K562 (cell line): ENCODE data around the gene ZNF502. TPM values are rescaled to one million over a fixed set of nuclear protein-coding genes. Genes with fewer than 3 reads are reported as not detected.

Source experiments
- polyA plus RNA-seq, 8 experiments: library from polyadenylated mRNA; depleted of rRNA in 4 of 8; stranded (reverse) in 5 of 8; unstranded in 3 of 8; fragments of >200 nt; fragmentation: Nextera tagmentation in 2 of 8; fragmentation: Illumina TruSeq in 1 of 8; extraction: Ambion mirVana in 2 of 8; extraction: Trizol in 1 of 8; gene quantifications; 2 replicates each; pipeline versions ENCODE4 v1.2.1 to v1.2.3, GENCODE V29; 2011 to 2014; ENCODE audit warnings: inconsistent platforms in 1 of 8, missing spikeins in 1 of 8
- total RNA-seq, 7 experiments: library from RNA; depleted of rRNA in 6 of 7; stranded (reverse); fragments of >200 nt in 6 of 7; fragmentation: Illumina TruSeq in 2 of 7; extraction: Trizol in 2 of 7; gene quantifications; 2 replicates each; pipeline versions ENCODE4 v1.2.1 to v1.2.3, GENCODE V29; 2011 to 2021; ENCODE audit warnings: low replicate concordance in 1 of 7

ZNF502 gene
- total and polyA plus RNA-seq, 9 of the 15 experiments (the other 6 are each of a cell fraction or from before 2014, with no cell fraction given) = 0.38 to 0.98 (median 0.67) TPM

Other genes with a start within 250 kb of the ZNF502 start
Only the 7 nearest of the 10 such genes appear.
- 0.08 and 0.09 TPM in 2 replicates for gene ZNF660, start 127.7 kb upstream of the ZNF502 start, total RNA-seq (2014; rRNA removed)
- 0.65 and 0.96 TPM in 2 replicates for gene ZNF660, start 127.7 kb upstream of the ZNF502 start, total RNA-seq (2014; rRNA removed; fragmentation: Illumina TruSeq; extraction: Trizol)
- 0.40 and 0.49 TPM in 2 replicates for gene ZNF660, start 127.7 kb upstream of the ZNF502 start, total RNA-seq (2015; rRNA removed; fragmentation: Illumina TruSeq; extraction: Trizol)
- 0.13 and 0.29 TPM in 2 replicates for gene ZNF660, start 127.7 kb upstream of the ZNF502 start, total RNA-seq (2021)
- gene ZNF660, start 127.7 kb upstream of the ZNF502 start, polyA plus RNA-seq (2011; rRNA removed) = 0.17 and 0.24 TPM in 2 replicates
- gene ZNF660, start 127.7 kb upstream of the ZNF502 start, polyA plus RNA-seq (2014; fragmentation: Illumina TruSeq; extraction: Trizol) = 0.07 and 0.10 TPM in 2 replicates
- under 1 TPM; 0.06 to 0.07 TPM for gene ZNF660, start 127.7 kb upstream of the ZNF502 start, polyA plus RNA-seq (2014; fragmentation: Nextera tagmentation; extraction: Ambion mirVana)
- gene ZNF660, start 127.7 kb upstream of the ZNF502 start, polyA plus RNA-seq (2014; rRNA removed) = 0.18 and 0.19 TPM in 2 replicates
- 12.1 and 13.1 TPM in 2 replicates for gene ZNF197, start 87.6 kb upstream of the ZNF502 start, total RNA-seq (2014; rRNA removed)
- 19.1 and 22.3 TPM in 2 replicates for gene ZNF197, start 87.6 kb upstream of the ZNF502 start, total RNA-seq (2014; rRNA removed; fragmentation: Illumina TruSeq; extraction: Trizol)
- 16.1 and 18.5 TPM in 2 replicates for gene ZNF197, start 87.6 kb upstream of the ZNF502 start, total RNA-seq (2015; rRNA removed; fragmentation: Illumina TruSeq; extraction: Trizol)
- 12.7 and 13.9 TPM in 2 replicates for gene ZNF197, start 87.6 kb upstream of the ZNF502 start, total RNA-seq (2021)
- gene ZNF197, start 87.6 kb upstream of the ZNF502 start, polyA plus RNA-seq (2011; rRNA removed) = 10.1 and 13.7 TPM in 2 replicates
- 15.7 and 16.7 TPM in 2 replicates for gene ZNF197, start 87.6 kb upstream of the ZNF502 start, polyA plus RNA-seq (2014; fragmentation: Illumina TruSeq; extraction: Trizol)
- 1 to 10 TPM; 3.5 to 3.8 TPM for gene ZNF197, start 87.6 kb upstream of the ZNF502 start, polyA plus RNA-seq (2014; fragmentation: Nextera tagmentation; extraction: Ambion mirVana)
- gene ZNF197, start 87.6 kb upstream of the ZNF502 start, polyA plus RNA-seq (2014; rRNA removed) = 9.4 and 11.0 TPM in 2 replicates
- 11.5 and 12.2 TPM in 2 replicates for gene ZNF35, start 63.9 kb upstream of the ZNF502 start, total RNA-seq (2014; rRNA removed)
- 18.2 and 21.9 TPM in 2 replicates for gene ZNF35, start 63.9 kb upstream of the ZNF502 start, total RNA-seq (2014; rRNA removed; fragmentation: Illumina TruSeq; extraction: Trizol)
- 17.6 and 18.2 TPM in 2 replicates for gene ZNF35, start 63.9 kb upstream of the ZNF502 start, total RNA-seq (2015; rRNA removed; fragmentation: Illumina TruSeq; extraction: Trizol)
- gene ZNF35, start 63.9 kb upstream of the ZNF502 start, total RNA-seq (2021) = 13.1 and 13.7 TPM in 2 replicates
- 7.5 and 8.2 TPM in 2 replicates for gene ZNF35, start 63.9 kb upstream of the ZNF502 start, polyA plus RNA-seq (2011; rRNA removed)
- 12.3 and 14.8 TPM in 2 replicates for gene ZNF35, start 63.9 kb upstream of the ZNF502 start, polyA plus RNA-seq (2014; fragmentation: Illumina TruSeq; extraction: Trizol)
- gene ZNF35, start 63.9 kb upstream of the ZNF502 start, polyA plus RNA-seq (2014; fragmentation: Nextera tagmentation; extraction: Ambion mirVana) = 10 to 100 TPM; 15.2 to 15.5 TPM
- gene ZNF35, start 63.9 kb upstream of the ZNF502 start, polyA plus RNA-seq (2014; rRNA removed) = 8.0 and 8.6 TPM in 2 replicates
- 4.9 and 6.5 TPM in 2 replicates for gene ZNF501, start 17.0 kb downstream of the ZNF502 start, total RNA-seq (2014; rRNA removed)
- gene ZNF501, start 17.0 kb downstream of the ZNF502 start, total RNA-seq (2014; rRNA removed; fragmentation: Illumina TruSeq; extraction: Trizol) = 4.5 and 4.8 TPM in 2 replicates
- 3.6 and 3.7 TPM in 2 replicates for gene ZNF501, start 17.0 kb downstream of the ZNF502 start, total RNA-seq (2015; rRNA removed; fragmentation: Illumina TruSeq; extraction: Trizol)
- gene ZNF501, start 17.0 kb downstream of the ZNF502 start, total RNA-seq (2021) = 3.9 and 4.4 TPM in 2 replicates
- gene ZNF501, start 17.0 kb downstream of the ZNF502 start, polyA plus RNA-seq (2011; rRNA removed) = 1.1 and 4.2 TPM in 2 replicates
- gene ZNF501, start 17.0 kb downstream of the ZNF502 start, polyA plus RNA-seq (2014; fragmentation: Illumina TruSeq; extraction: Trizol) = 2.3 and 4.1 TPM in 2 replicates
- gene ZNF501, start 17.0 kb downstream of the ZNF502 start, polyA plus RNA-seq (2014; fragmentation: Nextera tagmentation; extraction: Ambion mirVana) = 1 to 10 TPM; 1.2 to 1.6 TPM
- gene ZNF501, start 17.0 kb downstream of the ZNF502 start, polyA plus RNA-seq (2014; rRNA removed) = 2.4 and 2.9 TPM in 2 replicates
- gene KIAA1143, start 49.0 kb downstream of the ZNF502 start, total RNA-seq (2014; rRNA removed) = 27.9 and 31.3 TPM in 2 replicates
- gene KIAA1143, start 49.0 kb downstream of the ZNF502 start, total RNA-seq (2014; rRNA removed; fragmentation: Illumina TruSeq; extraction: Trizol) = 72.0 and 97.2 TPM in 2 replicates
- gene KIAA1143, start 49.0 kb downstream of the ZNF502 start, total RNA-seq (2015; rRNA removed; fragmentation: Illumina TruSeq; extraction: Trizol) = 43.7 and 47.0 TPM in 2 replicates
- gene KIAA1143, start 49.0 kb downstream of the ZNF502 start, total RNA-seq (2021) = 42.8 and 47.1 TPM in 2 replicates
- gene KIAA1143, start 49.0 kb downstream of the ZNF502 start, polyA plus RNA-seq (2011; rRNA removed) = 30.9 and 40.7 TPM in 2 replicates
- 47.4 and 54.6 TPM in 2 replicates for gene KIAA1143, start 49.0 kb downstream of the ZNF502 start, polyA plus RNA-seq (2014; fragmentation: Illumina TruSeq; extraction: Trizol)
- 10 to 100 TPM; 33.5 to 42.2 TPM for gene KIAA1143, start 49.0 kb downstream of the ZNF502 start, polyA plus RNA-seq (2014; fragmentation: Nextera tagmentation; extraction: Ambion mirVana)
- gene KIAA1143, start 49.0 kb downstream of the ZNF502 start, polyA plus RNA-seq (2014; rRNA removed) = 24.0 and 25.6 TPM in 2 replicates
- gene KIF15, start 49.1 kb downstream of the ZNF502 start, total RNA-seq (2014; rRNA removed) = 26.0 and 28.0 TPM in 2 replicates
- 43.7 and 52.3 TPM in 2 replicates for gene KIF15, start 49.1 kb downstream of the ZNF502 start, total RNA-seq (2014; rRNA removed; fragmentation: Illumina TruSeq; extraction: Trizol)
- 45.1 and 45.9 TPM in 2 replicates for gene KIF15, start 49.1 kb downstream of the ZNF502 start, total RNA-seq (2015; rRNA removed; fragmentation: Illumina TruSeq; extraction: Trizol)
- 24.5 and 25.8 TPM in 2 replicates for gene KIF15, start 49.1 kb downstream of the ZNF502 start, total RNA-seq (2021)
- 17.9 and 25.3 TPM in 2 replicates for gene KIF15, start 49.1 kb downstream of the ZNF502 start, polyA plus RNA-seq (2011; rRNA removed)
- gene KIF15, start 49.1 kb downstream of the ZNF502 start, polyA plus RNA-seq (2014; fragmentation: Illumina TruSeq; extraction: Trizol) = 33.8 and 43.3 TPM in 2 replicates
- gene KIF15, start 49.1 kb downstream of the ZNF502 start, polyA plus RNA-seq (2014; fragmentation: Nextera tagmentation; extraction: Ambion mirVana) = 10 to 100 TPM in 1 of 2 experiments, 1 to 10 TPM in 1; 9.0 to 21.2 TPM
- 21.2 and 27.9 TPM in 2 replicates for gene KIF15, start 49.1 kb downstream of the ZNF502 start, polyA plus RNA-seq (2014; rRNA removed)
- 0.65 and 0.86 TPM in 2 replicates for gene TMEM42, start 149.3 kb downstream of the ZNF502 start, total RNA-seq (2014; rRNA removed)
- 0.93 and 1.1 TPM in 2 replicates for gene TMEM42, start 149.3 kb downstream of the ZNF502 start, total RNA-seq (2014; rRNA removed; fragmentation: Illumina TruSeq; extraction: Trizol)
- gene TMEM42, start 149.3 kb downstream of the ZNF502 start, total RNA-seq (2015; rRNA removed; fragmentation: Illumina TruSeq; extraction: Trizol) = 0.87 and 1.1 TPM in 2 replicates
- gene TMEM42, start 149.3 kb downstream of the ZNF502 start, total RNA-seq (2021) = 1.6 TPM in 2 replicates
- 1.6 and 2.2 TPM in 2 replicates for gene TMEM42, start 149.3 kb downstream of the ZNF502 start, polyA plus RNA-seq (2011; rRNA removed)
- gene TMEM42, start 149.3 kb downstream of the ZNF502 start, polyA plus RNA-seq (2014; fragmentation: Illumina TruSeq; extraction: Trizol) = 0.86 and 0.89 TPM in 2 replicates
- gene TMEM42, start 149.3 kb downstream of the ZNF502 start, polyA plus RNA-seq (2014; fragmentation: Nextera tagmentation; extraction: Ambion mirVana) = under 1 TPM; 0.53 to 0.98 TPM
- gene TMEM42, start 149.3 kb downstream of the ZNF502 start, polyA plus RNA-seq (2014; rRNA removed) = 0.90 and 0.96 TPM in 2 replicates